ENCODE data around the gene CTIF.

DNA sequence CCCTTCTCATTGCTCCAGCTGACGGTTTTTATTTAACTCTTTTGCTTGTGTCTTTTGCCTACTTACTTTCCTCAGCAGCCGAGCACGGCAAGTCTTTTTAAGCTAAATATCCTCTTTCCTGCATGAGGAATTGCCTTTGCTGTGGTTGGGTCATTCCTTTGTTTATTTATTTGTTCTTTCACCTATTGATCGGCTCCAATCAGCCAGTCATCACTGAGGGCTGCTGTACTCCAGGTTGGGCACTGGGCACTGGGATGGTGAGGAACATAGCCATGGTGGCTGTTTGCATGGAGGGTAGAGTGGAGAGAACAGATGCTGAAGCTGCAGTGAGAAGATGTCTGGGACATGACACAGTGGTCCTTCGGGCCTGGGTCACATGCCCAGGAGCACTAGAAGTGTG is 105.2 kb downstream of the CTIF start:
- TF ChIP-seq, protein P1, sequence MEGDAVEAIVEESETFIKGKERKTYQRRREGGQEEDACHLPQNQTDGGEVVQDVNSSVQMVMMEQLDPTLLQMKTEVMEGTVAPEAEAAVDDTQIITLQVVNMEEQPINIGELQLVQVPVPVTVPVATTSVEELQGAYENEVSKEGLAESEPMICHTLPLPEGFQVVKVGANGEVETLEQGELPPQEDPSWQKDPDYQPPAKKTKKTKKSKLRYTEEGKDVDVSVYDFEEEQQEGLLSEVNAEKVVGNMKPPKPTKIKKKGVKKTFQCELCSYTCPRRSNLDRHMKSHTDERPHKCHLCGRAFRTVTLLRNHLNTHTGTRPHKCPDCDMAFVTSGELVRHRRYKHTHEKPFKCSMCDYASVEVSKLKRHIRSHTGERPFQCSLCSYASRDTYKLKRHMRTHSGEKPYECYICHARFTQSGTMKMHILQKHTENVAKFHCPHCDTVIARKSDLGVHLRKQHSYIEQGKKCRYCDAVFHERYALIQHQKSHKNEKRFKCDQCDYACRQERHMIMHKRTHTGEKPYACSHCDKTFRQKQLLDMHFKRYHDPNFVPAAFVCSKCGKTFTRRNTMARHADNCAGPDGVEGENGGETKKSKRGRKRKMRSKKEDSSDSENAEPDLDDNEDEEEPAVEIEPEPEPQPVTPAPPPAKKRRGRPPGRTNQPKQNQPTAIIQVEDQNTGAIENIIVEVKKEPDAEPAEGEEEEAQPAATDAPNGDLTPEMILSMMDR (IDR thresholded peaks at IDR 0.05 in 8 of 11, conservative IDR thresholded peaks at IDR 0.05 in 3 of 11) = no peak
- TF ChIP-seq POLR2AphosphoS5 (IDR thresholded peaks at IDR 0.05) = no peak
